Measurements from ENCODE around the gene MORN1.

GRCh38 chr1:2287649-2288048 lies 103.7 kb downstream of the MORN1 start:
- TF ChIP-seq SP2 (IDR thresholded peaks at IDR 0.05; ENCODE audit: low read length) (no peak), KDM5A (IDR thresholded peaks at IDR 0.05; ENCODE audit: low read length) (no peak), CTCF (IDR thresholded peaks at IDR 0.05; ENCODE audit: control extremely low read depth in 1 of 3, insufficient read depth in 1 of 3, low read depth in 1 of 3, low read length in 3 of 3) (no peak), YY1 (IDR thresholded peaks at IDR 0.05; ENCODE audit: low read depth, low read length) (no peak), HDAC2 (IDR thresholded peaks at IDR 0.05; ENCODE audit: borderline replicate concordance in 1 of 2, low read depth in 2 of 2, low read length in 2 of 2) (no peak), RBBP5 (IDR thresholded peaks at IDR 0.05; ENCODE audit: borderline replicate concordance, low read depth, low read length) (no peak), POLR2A (IDR thresholded peaks at IDR 0.05; ENCODE audit: control extremely low read depth in 1 of 2, low read depth in 2 of 2, low read length in 2 of 2) (no peak), NRF1 (IDR thresholded peaks at IDR 0.05; ENCODE audit: low read depth, low read length) (no peak), ATF3 (IDR thresholded peaks at IDR 0.05; ENCODE audit: insufficient read depth, low read depth, low read length) (no peak), EZH2 (IDR thresholded peaks at IDR 0.05; ENCODE audit: low read depth, low read length, severe bottlenecking) (no peak), CHD2 (IDR thresholded peaks at IDR 0.05; ENCODE audit: low read length) (no peak), BACH1 (IDR thresholded peaks at IDR 0.05; ENCODE audit: low read length) (no peak), USF2 (IDR thresholded peaks at IDR 0.05; ENCODE audit: low read length) (no peak), TAF1 (IDR thresholded peaks at IDR 0.05; ENCODE audit: low read depth, low read length) (no peak)

Data from H1 (cell line).